GM15510 (cell line): ENCODE results near the gene IRX6.

Experiments
- POLR2A ChIP-seq: IDR thresholded peaks from 3 replicates; pipeline ENCODE4 v1.6.1; 2011; ENCODE audit warnings: borderline replicate concordance; ENCODE audit not compliant: insufficient read length; ENCODE audit errors: extremely low read depth

The IRX6 gene

DNA sequence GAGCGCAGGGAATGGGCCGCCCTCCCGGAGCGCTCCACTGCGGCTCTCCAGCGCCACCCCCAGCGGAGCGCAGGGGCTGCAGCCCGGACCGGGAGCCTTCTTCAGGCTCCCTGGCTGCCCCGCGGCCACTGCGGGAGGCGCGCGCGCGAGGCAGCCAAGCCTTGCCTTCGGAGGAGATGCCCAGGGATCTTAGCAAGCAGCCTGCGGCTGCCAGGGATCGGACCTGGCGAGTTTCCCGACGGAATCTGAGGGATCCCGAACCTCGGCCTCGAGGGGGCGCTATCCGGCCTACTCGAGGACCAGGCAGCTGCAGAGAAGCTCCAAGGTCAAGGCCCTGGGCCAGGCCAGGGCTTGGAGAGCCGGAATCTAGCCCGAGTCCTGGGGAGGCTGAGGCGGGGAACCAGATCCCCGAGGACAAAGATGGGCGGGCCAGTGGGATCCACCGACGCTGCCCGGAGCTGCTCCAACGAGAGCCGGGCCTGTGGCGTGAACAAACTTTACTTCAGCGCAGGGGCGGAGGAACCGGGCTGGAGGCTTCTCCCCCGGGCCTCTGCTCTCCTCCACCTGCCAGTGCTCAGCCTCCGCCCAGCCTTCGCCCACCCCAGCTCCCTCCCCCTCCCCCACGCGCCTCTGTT, at the start of gene IRX6:
TSS of gene IRX6 (plus strand) at position 567 of the 635 bp plus-strand sequence. CDS start 889 bp downstream, outside the sequence.
- no peak for TF ChIP-seq POLR2A

DNA sequence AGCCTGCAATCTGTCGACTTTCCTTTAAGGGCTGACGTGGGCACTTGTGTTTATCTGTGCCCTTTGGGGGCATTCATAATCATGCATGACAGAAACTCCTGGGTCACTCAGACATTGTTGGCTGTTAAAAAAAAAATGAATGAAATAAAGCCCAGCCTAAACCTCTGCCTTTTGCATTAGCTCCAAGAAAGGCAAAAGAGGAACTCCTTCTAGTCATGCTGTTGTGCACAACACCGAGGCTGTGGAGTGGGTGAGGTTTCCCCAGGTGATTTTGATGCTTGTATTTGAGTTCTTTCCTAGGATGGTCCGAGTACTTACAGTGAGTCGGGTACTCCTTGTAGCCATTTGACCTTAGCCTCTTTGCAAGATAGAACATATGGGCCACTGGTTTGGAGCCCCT, 49.6 kb upstream of the IRX6 start:
- TF ChIP-seq POLR2A = no peak

DNA sequence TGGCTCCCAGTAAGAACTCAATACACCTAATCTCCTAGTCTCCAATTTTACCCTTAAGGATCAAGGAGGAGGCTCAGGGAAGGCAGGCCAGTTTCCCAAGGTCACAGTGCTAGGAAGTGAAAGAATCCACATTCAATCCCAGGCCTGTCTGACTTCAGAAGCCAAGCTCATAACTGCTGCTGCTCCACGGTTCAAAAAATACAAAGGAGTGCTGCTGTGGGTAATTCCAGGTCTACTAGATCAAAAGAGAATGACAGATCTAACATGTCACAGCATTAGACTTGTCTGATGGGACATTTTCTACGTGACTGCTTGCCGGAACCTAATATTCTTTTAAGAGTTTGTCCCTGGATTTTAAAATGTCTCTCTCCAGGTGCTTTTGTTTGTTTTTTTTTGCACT, 48.8 kb upstream of the IRX6 start:
- TF ChIP-seq POLR2A = no peak

DNA sequence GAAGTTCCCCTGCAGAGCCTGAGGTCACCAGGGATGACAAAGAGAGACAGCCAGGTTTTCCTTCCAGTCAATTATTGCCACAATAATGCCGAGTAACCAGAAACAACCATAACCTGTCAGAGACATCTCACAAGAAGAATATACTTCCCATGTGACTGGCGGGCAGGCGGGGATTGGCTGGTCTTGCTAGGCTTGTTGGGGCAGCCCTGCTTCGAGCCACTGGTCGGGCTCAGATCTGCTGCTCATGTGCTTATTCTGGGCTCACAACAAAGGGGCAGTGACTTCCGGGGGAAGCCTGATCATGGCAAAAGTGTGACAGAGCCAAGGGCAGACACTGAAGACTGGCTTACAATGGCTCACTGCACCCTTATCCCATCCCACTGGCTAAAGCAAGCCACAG, 48.1 kb upstream of the IRX6 start:
- TF ChIP-seq POLR2A = no peak

DNA sequence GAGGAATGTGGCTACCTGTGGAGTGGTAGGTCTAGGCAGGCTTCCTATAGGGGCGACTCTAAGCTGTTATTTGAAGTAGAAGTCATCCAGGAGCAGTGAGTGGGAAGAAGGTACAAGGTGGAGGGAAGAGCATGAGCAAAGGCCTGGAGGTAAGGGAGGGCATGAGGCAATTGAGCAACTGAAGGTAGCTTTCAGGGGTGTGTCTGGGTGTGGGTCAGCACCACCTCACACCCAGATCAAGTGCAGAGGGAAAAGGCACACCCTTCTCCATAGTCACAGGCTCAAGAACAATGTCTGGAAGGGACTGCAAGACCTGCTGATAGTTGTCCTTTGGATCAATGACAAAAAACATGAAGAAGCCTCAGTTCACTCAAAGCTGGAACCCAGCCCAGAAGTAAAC, 46.5 kb upstream of the IRX6 start:
- no peak for TF ChIP-seq POLR2A

DNA sequence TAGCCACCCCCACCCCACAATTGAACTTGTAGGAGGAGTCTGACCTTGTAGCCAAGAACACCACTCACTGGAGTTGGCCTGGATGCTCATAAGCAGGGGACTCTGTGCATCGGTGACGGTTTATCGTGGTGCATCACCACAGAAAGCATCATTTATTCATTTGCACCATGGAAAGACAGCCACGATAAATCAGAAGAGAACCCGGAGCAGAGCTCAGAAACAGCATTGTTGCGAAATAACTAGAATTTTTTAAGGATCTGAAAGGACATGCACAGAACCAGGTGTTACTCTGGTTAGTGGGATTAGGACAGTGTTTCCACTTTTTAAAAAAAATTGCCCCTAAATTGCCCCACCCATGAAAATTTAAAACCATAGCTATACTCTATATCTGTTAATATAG, 44.4 kb upstream of the IRX6 start:
- no peak for TF ChIP-seq POLR2A

DNA sequence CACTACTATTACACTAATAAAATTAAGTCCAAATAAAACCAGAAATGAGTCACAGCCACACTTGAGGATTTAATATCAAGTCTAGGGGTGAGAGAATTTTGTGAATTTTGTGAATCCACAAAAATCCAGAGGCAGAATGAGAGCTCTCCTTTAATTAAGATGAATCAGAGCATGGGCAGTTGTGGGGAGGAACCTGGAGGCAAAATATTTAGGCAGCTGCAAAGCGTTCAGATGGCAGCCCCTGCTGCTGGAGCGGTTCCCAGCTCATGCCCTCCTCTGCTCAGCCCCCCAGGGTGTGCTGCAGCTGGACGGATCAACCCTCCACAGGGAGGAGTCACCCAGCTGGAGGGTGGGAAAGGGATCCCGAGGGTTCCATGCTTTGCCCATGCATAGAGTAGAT, 43.4 kb upstream of the IRX6 start:
- TF ChIP-seq POLR2A = no peak

DNA sequence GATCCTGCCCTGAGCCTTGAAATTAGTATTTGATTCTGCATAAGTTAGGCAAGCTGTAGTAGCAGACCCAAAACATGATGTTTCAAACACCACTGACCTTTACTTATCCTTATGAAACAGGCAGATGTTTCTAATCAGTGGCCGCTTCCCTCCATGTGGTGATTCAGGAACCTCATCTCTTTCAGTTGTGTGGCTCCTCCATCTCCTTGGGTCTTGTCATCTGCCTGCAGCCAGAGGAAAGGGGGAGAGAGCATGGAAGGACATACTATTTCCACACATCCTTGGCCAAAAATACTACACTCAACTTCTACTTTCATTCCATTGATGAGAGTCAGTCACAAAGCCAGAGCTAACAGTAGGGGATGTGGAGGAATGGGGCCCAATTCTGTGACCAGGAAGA, 41.6 kb upstream of the IRX6 start:
- TF ChIP-seq POLR2A = no peak

DNA sequence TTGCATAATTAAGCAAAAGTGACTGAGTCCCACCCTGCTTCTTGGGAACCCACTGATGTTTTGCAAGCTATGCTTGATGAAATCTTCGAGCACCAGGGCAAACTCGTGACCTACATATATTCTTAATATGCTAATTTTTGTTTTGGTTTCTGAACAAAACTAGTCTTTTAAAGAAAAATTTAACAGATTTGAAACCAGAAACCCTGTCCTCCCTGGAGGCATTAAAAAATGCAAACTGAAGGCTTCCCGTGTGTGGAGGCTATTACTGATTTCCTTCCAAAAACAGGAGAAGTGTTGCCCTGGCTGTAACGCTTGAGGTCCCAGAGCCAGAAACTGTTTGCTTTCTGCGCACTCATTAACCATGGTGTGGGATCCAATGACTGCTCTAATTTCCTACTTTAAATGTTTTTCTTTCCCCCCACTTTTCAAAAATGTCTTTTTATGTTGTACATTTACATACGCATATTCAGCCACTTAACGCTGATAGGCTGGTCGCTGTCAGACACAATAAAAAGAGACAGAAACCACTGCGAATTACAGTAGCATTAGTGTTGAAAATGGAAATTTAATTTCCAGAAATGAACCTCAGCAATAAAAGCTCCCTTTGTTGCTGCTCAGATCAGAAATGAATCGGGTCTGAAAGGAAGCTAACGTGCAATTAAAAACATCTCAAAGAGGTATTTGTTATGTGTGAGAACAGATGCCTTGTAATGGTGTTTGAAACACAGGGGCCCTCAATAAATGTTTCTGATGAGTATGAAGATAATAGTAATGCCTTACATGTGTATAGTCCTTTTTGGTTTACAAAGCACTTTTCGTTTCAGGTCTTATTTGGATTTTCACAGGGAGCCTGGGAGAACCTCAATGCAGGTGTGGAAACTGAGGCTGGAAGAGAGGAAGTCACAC, 39.9 kb upstream of the IRX6 start:
- TF ChIP-seq POLR2A = no peak

DNA sequence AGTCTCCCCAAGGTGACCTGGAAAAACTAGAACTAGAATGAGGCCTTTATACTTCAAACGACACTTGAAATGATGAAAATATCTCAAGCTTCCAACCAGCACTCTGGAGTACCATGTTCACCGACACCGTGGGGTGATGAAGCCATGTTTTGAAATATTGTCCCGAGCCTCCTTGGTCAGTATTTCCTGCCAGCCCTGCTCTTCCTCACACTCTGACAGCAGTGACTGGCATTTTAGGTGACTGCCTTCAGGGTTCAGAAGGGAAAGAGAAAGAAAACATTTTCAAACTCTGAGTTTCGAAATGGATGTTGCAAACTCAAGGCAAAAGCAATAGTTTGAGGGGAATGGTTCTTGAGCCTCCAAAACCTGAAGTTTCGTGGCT, 39.3 kb upstream of the IRX6 start:
- no peak for TF ChIP-seq POLR2A

DNA sequence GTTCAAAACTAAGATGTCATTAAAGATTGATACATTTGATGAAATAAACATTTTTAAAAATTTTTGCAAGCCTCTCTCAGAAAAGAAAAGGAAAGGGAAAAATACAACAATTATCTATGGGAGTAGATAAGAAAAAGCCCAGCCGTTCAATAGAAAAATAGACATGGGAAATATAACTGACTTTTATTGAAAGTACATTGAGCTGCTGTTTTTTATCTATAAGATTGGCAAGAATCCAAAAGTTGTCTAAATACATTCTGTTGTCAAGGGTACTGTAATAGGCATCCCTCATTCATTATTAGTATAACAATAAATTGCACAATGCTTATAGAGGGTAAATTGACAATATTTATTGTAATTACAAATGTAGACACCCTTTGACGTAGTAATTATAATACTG, 38.4 kb upstream of the IRX6 start:
- TF ChIP-seq POLR2A = no peak

DNA sequence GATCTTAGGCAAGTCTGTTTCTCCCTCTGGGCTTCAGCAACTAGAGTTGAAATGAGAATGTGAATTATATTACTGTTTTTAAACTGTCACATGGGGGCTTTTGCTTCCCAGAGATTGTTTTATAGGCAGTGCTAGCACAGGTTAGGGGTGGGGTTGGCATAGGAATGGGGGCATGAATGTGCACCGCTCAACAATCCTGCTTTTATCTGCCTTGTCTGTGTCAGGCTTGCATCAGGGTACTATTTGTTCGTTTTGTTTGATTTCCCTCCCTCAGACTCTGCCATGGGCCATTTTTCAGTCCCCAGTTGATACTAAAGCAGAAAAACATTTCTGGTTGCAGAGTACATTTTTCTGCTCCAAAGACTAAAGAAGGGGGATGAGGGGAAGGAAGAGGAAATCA, 34.6 kb upstream of the IRX6 start:
- no peak for TF ChIP-seq POLR2A

DNA sequence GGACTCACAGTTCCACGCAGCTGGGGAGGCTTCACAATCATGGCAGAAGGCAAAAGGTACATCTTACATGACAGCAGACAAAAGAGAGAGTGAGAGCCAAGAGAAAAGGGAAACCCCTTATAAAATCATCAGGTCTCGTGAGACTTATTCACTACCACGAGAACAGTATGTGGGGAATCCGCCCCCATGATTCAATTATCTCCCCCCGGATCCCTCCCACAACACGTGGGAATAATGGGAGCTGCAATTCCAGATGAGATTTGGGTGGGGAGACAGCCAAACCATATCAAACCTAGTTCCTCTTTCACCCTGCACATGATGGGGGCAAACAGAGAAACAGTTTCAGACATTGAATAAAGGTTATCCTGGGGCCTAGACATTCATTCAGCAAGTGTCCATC, 32.2 kb upstream of the IRX6 start:
- TF ChIP-seq POLR2A = no peak

DNA sequence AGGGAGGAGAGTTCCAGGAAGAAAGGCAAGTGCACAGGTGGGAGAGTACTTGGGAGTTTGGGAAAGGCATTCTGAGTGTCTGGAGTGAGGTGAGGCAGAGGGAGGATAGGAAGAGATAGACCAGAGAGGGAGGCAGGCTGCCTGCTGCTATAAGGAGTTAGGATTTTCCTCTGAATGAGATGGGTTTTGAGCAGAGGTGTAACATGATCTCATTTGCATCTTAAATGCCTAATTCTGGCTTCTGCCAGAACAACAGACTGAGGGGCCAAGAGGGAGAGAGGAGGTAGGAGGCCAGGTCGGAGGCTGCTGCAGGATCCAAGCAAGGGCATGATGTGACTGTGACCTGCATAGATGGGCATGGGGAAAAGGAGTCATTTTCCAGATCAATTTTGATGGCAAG, 31.5 kb upstream of the IRX6 start:
- TF ChIP-seq POLR2A = no peak

DNA sequence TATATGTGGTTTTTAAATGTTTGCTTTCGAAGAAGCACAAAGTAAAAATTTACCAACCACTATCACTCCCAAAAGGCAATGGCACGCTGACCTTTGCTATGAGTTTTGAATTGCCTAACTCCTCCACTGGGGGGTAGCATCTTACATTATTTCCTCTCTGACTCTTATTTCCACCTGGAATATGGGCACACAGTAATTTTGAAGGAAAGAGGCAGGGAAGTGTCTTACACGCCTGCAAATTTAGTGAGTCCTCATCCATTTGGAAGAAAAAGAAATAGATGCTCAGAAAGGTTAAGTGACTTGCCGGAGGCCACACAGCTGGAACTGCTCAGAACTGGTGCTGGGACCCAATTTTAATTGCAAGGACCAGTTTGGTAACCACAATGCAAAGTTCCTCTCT, 29.9 kb upstream of the IRX6 start:
- TF ChIP-seq POLR2A = no peak

DNA sequence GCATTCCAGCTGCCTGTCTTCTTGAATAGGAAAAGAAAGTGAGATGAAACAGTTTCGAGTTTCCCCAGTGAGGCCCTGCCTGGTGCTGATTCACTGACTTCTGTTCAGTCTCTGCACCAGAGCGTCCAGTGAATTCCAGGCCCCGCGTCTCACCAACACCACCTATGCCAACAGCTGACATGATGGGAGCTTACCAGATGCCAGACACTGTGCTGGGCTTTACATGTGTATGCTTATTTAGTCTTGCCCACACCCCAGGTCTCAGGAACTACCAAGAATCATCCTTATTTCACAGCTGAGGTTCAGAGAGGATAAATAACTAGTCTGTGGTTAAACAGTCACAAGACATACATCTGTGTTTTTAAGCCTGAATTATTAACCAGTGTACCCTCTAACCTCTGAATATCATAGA, 29.1 kb upstream of the IRX6 start:
- no peak for TF ChIP-seq POLR2A

DNA sequence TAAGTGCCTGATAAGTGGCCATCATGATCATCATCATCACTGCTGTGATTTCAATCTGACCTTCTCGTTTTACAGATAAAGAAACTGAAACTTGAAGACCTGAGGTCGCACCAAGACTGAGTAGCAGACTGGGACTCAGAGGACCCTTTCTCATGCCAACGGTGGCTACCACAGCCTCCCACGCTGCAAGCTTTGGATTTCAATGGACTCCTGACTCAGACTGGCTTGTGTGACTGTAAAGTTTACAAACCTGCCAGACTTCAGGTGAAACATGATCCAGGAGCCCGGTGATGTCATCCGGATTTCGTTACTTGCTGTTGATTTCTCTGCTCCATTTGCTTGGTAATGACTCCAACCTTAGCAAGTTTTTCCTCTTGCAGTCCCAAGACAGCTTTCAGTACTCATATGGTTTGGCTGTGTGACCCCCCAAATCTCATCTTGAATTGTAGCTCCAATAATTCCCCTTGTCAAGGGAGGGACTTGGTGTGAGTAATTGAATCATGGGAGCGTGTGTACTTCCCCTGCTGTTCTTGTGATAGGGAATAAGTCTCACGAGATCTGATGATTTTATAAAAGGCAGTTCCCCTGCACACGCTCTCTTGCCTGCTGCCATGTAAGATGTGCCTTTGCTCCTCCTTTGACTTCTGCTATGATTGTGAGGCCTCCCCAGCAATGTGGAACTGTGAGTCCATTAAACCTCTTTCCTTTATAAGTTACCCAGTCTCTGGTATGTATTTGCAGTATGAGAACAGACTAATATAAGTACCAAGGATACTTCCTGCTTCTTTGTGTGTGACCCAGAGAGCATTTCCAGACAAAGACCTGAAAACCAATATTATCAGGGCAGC, 26.7 kb upstream of the IRX6 start:
- no peak for TF ChIP-seq POLR2A
